Loucy (cell line): ENCODE results near the gene ZFP28.

Experiments used
- H2AFZ ChIP-seq: fragments of 200-600 bp; sonication (generic); 2 replicates; pipeline ENCODE4 v1.6.0; 2016; ENCODE audit warnings: antibody characterized with exemption, mild to moderate bottlenecking, low read length, moderate library complexity
- H3F3A ChIP-seq: fragments of 200-600 bp; 2 replicates; pipeline ENCODE4 v1.6.0; 2016; ENCODE audit warnings: antibody characterized with exemption, low read depth, mild to moderate bottlenecking
- H3K27me3 ChIP-seq: fragments of 200-600 bp; sonication (generic); 2 replicates; pipeline ENCODE4 v1.6.1; 2014; ENCODE audit warnings: low read length, mild to moderate bottlenecking; ENCODE audit not compliant: insufficient read depth, poor library complexity, severe bottlenecking
- H3K36me3 ChIP-seq: fragments of 200-600 bp; sonication (generic); 2 replicates; pipeline ENCODE4 v1.6.1; 2016; ENCODE audit warnings: low read length; ENCODE audit not compliant: insufficient read depth
- H3K4me1 ChIP-seq: fragments of 200-600 bp; sonication (generic); 2 replicates; pipeline ENCODE4 v1.5.1; 2014; ENCODE audit warnings: low read length, mild to moderate bottlenecking; ENCODE audit not compliant: insufficient read depth, poor library complexity, severe bottlenecking
- H3K4me2 ChIP-seq: fragments of 200-600 bp; sonication (generic); 2 replicates; pipeline ENCODE4 v1.6.0; 2014; ENCODE audit warnings: antibody characterized with exemption, low read length, low read depth, mild to moderate bottlenecking; ENCODE audit not compliant: poor library complexity, severe bottlenecking
- H3K4me3 ChIP-seq: fragments of 200-600 bp; sonication (generic); 2 replicates; pipeline ENCODE4 v1.5.1; 2014; ENCODE audit warnings: low read length, mild to moderate bottlenecking, mixed read lengths; ENCODE audit not compliant: poor library complexity, severe bottlenecking
- H3K79me2 ChIP-seq: fragments of 200-600 bp; sonication (generic); 2 replicates; pipeline ENCODE4 v1.6.1; 2014; ENCODE audit warnings: low read length; ENCODE audit not compliant: insufficient read depth
- H3K9ac ChIP-seq: fragments of 200-600 bp; sonication (generic); 2 replicates; pipeline ENCODE4 v1.6.0; 2014; ENCODE audit warnings: mild to moderate bottlenecking, low read depth, low read length, moderate library complexity; ENCODE audit not compliant: poor library complexity, severe bottlenecking
- H3K9me2 ChIP-seq: fragments of 200-600 bp; sonication (generic); replicated peaks from 2 replicates; pipeline ENCODE4 v1.6.1; 2016; ENCODE audit warnings: low read depth, low read length, mixed read lengths
- H3K9me3 ChIP-seq: fragments of 200-600 bp; sonication (generic); 2 replicates; pipeline ENCODE4 v1.6.1; 2014; ENCODE audit warnings: mild to moderate bottlenecking, antibody characterized with exemption, low read length, low read depth; ENCODE audit not compliant: insufficient read depth
- H4K20me1 ChIP-seq: fragments of 200-600 bp; sonication (generic); 2 replicates; pipeline ENCODE4 v1.6.0; 2014; ENCODE audit warnings: antibody characterized with exemption, low read length, mild to moderate bottlenecking; ENCODE audit not compliant: insufficient read depth, poor library complexity, severe bottlenecking
- EZH2phosphoT487 ChIP-seq: fragments of 200-600 bp; IDR thresholded peaks from 2 replicates; pipeline ENCODE4 v1.6.1; 2018; ENCODE audit warnings: antibody characterized with exemption, mild to moderate bottlenecking, moderate library complexity, borderline replicate concordance
- TF ChIP-seq, protein P1 (sequence below): fragments of 200-600 bp; sonication (generic); conservative IDR thresholded peaks from 2 replicates; pipeline ENCODE4 v1.5.1; 2014; ENCODE audit warnings: mild to moderate bottlenecking, antibody characterized with exemption, low read length

ZFP28 gene

DNA sequence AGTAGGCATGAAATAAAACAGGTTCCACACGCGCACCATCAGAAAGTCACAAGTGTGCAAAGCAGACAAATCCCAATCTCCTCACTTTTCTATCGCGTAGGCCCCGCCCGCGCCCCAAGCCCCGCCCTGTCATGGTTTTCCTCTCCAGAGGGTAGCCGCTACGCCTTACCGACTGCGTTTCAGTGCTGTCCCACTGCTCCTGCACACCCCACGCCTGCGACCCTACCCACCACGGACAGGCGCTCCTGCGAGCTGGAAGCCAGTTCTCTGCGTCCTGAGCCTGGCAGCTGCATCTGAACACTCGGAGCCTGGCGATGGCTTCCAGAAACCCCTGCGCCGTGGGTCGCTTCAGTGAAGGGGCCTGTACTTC, 28.1 kb downstream of the ZFP28 start:
- Histone ChIP-seq H3K9ac (peak overlapping the region; percentile 83), H3K36me3 (no peaks in the 10 kb centered on the region), H4K20me1 (no peaks in the 10 kb centered on the region), H3K4me2 (peak overlapping the region; percentile 57), H3K79me2 (peaks cover 3% of the 10 kb centered on the region; the same call in 1 of the 2 replicates), H3K9me2 (no peaks in the 10 kb centered on the region), H3K9me3 (peaks cover 13% of the 10 kb centered on the region; the same call in 1 of the 2 replicates), H3K4me1 (no peaks in the 10 kb centered on the region), H3K27me3 (no peaks in the 10 kb centered on the region), H2AFZ (peak overlapping the region; percentile 98), H3F3A (no peaks in the 10 kb centered on the region), H3K4me3 (peak overlapping the region; percentile 88)
- no peak for TF ChIP-seq EZH2phosphoT487
- TF ChIP-seq, protein P1, sequence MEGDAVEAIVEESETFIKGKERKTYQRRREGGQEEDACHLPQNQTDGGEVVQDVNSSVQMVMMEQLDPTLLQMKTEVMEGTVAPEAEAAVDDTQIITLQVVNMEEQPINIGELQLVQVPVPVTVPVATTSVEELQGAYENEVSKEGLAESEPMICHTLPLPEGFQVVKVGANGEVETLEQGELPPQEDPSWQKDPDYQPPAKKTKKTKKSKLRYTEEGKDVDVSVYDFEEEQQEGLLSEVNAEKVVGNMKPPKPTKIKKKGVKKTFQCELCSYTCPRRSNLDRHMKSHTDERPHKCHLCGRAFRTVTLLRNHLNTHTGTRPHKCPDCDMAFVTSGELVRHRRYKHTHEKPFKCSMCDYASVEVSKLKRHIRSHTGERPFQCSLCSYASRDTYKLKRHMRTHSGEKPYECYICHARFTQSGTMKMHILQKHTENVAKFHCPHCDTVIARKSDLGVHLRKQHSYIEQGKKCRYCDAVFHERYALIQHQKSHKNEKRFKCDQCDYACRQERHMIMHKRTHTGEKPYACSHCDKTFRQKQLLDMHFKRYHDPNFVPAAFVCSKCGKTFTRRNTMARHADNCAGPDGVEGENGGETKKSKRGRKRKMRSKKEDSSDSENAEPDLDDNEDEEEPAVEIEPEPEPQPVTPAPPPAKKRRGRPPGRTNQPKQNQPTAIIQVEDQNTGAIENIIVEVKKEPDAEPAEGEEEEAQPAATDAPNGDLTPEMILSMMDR, result no peak

DNA sequence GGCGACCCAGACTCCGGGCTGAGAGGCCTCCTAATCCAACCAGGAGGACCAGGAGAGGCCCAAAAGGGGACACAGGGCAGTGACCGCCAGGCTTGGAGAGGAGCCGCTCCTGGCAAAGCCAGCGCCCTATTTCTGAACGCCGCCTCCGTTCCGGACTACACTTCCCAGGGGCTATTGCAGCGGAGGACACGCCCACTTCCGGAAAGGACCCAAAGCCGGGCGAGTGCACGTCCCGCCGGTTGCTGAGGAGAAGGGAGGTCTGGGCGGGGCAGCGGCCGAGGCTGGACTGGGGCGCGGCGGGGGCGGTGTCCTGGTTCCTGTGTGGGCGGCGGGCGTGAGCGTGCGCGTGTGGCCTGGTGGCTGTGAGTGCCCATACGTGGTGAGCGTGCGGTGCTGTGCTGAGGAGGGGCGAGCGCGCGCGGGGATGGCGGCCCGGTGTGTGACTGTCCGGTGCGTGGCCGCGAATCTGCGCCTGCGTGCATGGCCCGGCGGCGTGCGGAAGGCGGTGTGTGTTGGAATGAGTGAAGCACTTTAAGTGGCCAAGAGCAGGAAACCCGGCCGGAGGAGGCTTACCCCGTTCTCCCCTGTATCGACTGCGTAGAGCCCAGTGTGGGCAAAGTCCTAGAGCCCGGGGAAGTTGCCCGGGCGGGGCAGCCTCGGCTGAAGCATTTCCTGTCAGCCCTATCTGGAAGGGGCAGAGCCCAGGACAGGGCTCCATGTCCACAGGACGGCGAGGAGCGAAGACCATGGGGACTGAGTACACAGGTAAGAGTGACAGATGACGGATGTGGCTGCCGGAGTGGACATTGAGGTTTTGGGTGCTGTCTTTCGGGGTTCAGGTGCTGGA, 28.7 kb downstream of the ZFP28 start, which contains the start of gene ZNF470:
ZNF470 (plus strand) TSS at position 195 of the 847 bp plus-strand sequence. CDS start 2,844 bp downstream, outside the sequence.
- peak within 1 kb of the TSS; percentile 79 for H3K4me2 ChIP-seq
- H3K27me3 ChIP-seq, result no peaks in the 10 kb centered on the region
- peaks cover 3% of the 10 kb centered on the region; the same call in 1 of the 2 replicates for H3K79me2 ChIP-seq
- peak within 1 kb of the TSS; percentile 88 for H3K4me3 ChIP-seq
- no peaks in the 10 kb centered on the region for H3F3A ChIP-seq
- H3K36me3 ChIP-seq, result no peaks in the 10 kb centered on the region
- H3K9me3 ChIP-seq, result peaks cover 15% of the 10 kb centered on the region; the same call in 1 of the 2 replicates
- no peaks in the 10 kb centered on the region for H4K20me1 ChIP-seq
- H3K4me1 ChIP-seq, result no peaks in the 10 kb centered on the region
- peak within 1 kb of the TSS; percentile 83 for H3K9ac ChIP-seq
- peak within 1 kb of the TSS; percentile 98 for H2AFZ ChIP-seq
- TF ChIP-seq, protein P1, result no peak
- no peak for TF ChIP-seq EZH2phosphoT487
- no peaks in the 10 kb centered on the region for H3K9me2 ChIP-seq

DNA sequence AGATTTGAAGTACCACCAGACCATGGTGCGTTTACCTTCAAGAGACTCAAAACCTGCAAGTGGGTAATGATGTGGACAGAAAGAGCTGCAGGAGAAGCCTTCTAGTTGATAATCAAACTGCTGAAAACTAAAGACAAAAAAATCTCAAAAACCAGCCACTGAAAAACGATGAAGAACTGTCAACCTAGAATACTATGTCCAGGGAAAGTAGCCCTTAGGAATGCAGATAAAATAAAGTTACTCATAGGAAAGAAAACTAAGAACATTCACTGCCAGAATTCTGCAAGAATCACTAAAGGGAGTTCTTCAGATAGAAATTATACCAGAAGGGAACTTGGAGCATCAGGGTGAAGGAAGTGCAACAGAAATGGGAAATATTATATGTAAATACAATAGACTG, 33.8 kb downstream of the ZFP28 start:
- peaks cover 39% of the 10 kb centered on the region; the same call in 1 of the 2 replicates for H3K9me3 ChIP-seq
- H3K9ac ChIP-seq, result no peak overlapping the region
- no peak for TF ChIP-seq EZH2phosphoT487
- TF ChIP-seq, protein P1, result no peak
- H3K4me2 ChIP-seq, result no peak overlapping the region
- H3K9me2 ChIP-seq, result no peaks in the 10 kb centered on the region
- H3K4me3 ChIP-seq, result no peak overlapping the region
- H2AFZ ChIP-seq, result no peak overlapping the region
- no peaks in the 10 kb centered on the region for H4K20me1 ChIP-seq
- no peaks in the 10 kb centered on the region for H3K4me1 ChIP-seq
- peaks cover 11% of the 10 kb centered on the region; the same call in 1 of the 2 replicates for H3K36me3 ChIP-seq
- H3K79me2 ChIP-seq, result peaks cover 3% of the 10 kb centered on the region; the same call in 1 of the 2 replicates
- peaks cover 4% of the 10 kb centered on the region for H3K27me3 ChIP-seq
- no peaks in the 10 kb centered on the region for H3F3A ChIP-seq
